NCI-H226 (cell line): ENCODE data around the gene MEF2D.

Source experiments
- DNase-seq: peaks from one replicate; pipeline ENCODE4 v3.0.0-alpha.2; 2015

Gene MEF2D

GRCh38 chr1:156500543-156500792 lies at the start of gene MEF2D:
TSS of gene MEF2D (minus strand) at chr1:156500775. CDS start at chr1:156483292, 17,483 bp downstream.
- DNase-seq = no peak

- DNase-seq = no peak
Measured at GRCh38 chr1:156550346-156550745, 49.8 kb upstream of the MEF2D start.

- no peak for DNase-seq
Measured at GRCh38 chr1:156549831-156550230, 49.3 kb upstream of the MEF2D start.

- no peak for DNase-seq
Measured at GRCh38 chr1:156549390-156549789, 48.8 kb upstream of the MEF2D start.

GRCh38 chr1:156547982-156548381 lies 47.4 kb upstream of the MEF2D start:
- no peak for DNase-seq

- DNase-seq = no peak
Measured at GRCh38 chr1:156547434-156547833, 46.9 kb upstream of the MEF2D start.

GRCh38 chr1:156546267-156546666 lies 45.7 kb upstream of the MEF2D start:
- no peak for DNase-seq

GRCh38 chr1:156544592-156545102 lies 44.1 kb upstream of the MEF2D start:
- DNase-seq = no peak

GRCh38 chr1:156543066-156543465 lies 42.5 kb upstream of the MEF2D start:
- DNase-seq = no peak

- no peak for DNase-seq
Measured at GRCh38 chr1:156540955-156541354, 40.4 kb upstream of the MEF2D start.

- DNase-seq = no peak
Measured at GRCh38 chr1:156539818-156540355, 39.3 kb upstream of the MEF2D start.

- no peak for DNase-seq
Measured at GRCh38 chr1:156538711-156539440, 38.3 kb upstream of the MEF2D start.

- DNase-seq = no peak
Measured at GRCh38 chr1:156537027-156537426, 36.5 kb upstream of the MEF2D start.

GRCh38 chr1:156534424-156535060 lies 34.0 kb upstream of the MEF2D start:
- DNase-seq = no peak

- DNase-seq = no peak
Measured at GRCh38 chr1:156533568-156534220, 33.1 kb upstream of the MEF2D start.

- no peak for DNase-seq
Measured at GRCh38 chr1:156532374-156532773, 31.8 kb upstream of the MEF2D start.

GRCh38 chr1:156530006-156530405 lies 29.4 kb upstream of the MEF2D start:
- no peak for DNase-seq

- DNase-seq = no peak
Measured at GRCh38 chr1:156528875-156529425, 28.4 kb upstream of the MEF2D start.

GRCh38 chr1:156528231-156528630 lies 27.7 kb upstream of the MEF2D start:
- DNase-seq = no peak

- DNase-seq = no peak
Measured at GRCh38 chr1:156527584-156527983, 27.0 kb upstream of the MEF2D start.

GRCh38 chr1:156525856-156526489 lies 25.4 kb upstream of the MEF2D start:
- no peak for DNase-seq

- no peak for DNase-seq
Measured at GRCh38 chr1:156525071-156525501, 24.5 kb upstream of the MEF2D start.

GRCh38 chr1:156524481-156524869 lies 23.9 kb upstream of the MEF2D start:
- DNase-seq = no peak
